Measurements from ENCODE around the gene GRM1.

The GRM1 gene

GRCh38 chr6:146397638-146398037 is 368.8 kb downstream of the GRM1 start:
- no peak for DNase-seq

GRCh38 chr6:146402476-146402875 is 373.6 kb downstream of the GRM1 start:
- no peak for DNase-seq

- no peak for DNase-seq
Measured at GRCh38 chr6:146408583-146408982, 379.7 kb downstream of the GRM1 start.

GRCh38 chr6:146410851-146411595 is 382.2 kb downstream of the GRM1 start:
- no peak for DNase-seq

GRCh38 chr6:146419576-146419975 is 390.7 kb downstream of the GRM1 start:
- no peak for DNase-seq

- DNase-seq, result no peak
Measured at GRCh38 chr6:146420255-146420654, 391.4 kb downstream of the GRM1 start.

GRCh38 chr6:146422789-146423375 is 394.0 kb downstream of the GRM1 start:
- DNase-seq, result no peak

GRCh38 chr6:146423452-146423851 is 394.6 kb downstream of the GRM1 start:
- DNase-seq, result no peak

- DNase-seq, result no peak
Measured at GRCh38 chr6:146426516-146426915, 397.7 kb downstream of the GRM1 start.

GRCh38 chr6:146429831-146430230 is 401.0 kb downstream of the GRM1 start:
- no peak for DNase-seq

GRCh38 chr6:146433881-146434731 is 405.2 kb downstream of the GRM1 start:
- DNase-seq, result no peak

GRCh38 chr6:146434732-146435390 is 406.0 kb downstream of the GRM1 start:
- DNase-seq, result no peak

GRCh38 chr6:146441907-146442306 is 413.0 kb downstream of the GRM1 start:
- DNase-seq, result no peak

- DNase-seq, result no peak
Measured at GRCh38 chr6:146444189-146444588, 415.3 kb downstream of the GRM1 start.

GRCh38 chr6:146445233-146445632 is 416.4 kb downstream of the GRM1 start:
- no peak for DNase-seq

- no peak for DNase-seq
Measured at GRCh38 chr6:146456886-146457285, 428.0 kb downstream of the GRM1 start.

GRCh38 chr6:146460941-146461340 is 432.1 kb downstream of the GRM1 start:
- DNase-seq, result no peak

GRCh38 chr6:146470091-146470770 is 441.4 kb downstream of the GRM1 start:
- no peak for DNase-seq

- DNase-seq, result no peak
Measured at GRCh38 chr6:146472918-146473317, 444.1 kb downstream of the GRM1 start.

- DNase-seq, result no peak
Measured at GRCh38 chr6:146481527-146481926, 452.7 kb downstream of the GRM1 start.

GRCh38 chr6:146484411-146484810 is 455.5 kb downstream of the GRM1 start:
- DNase-seq, result no peak
